Fibroblast of pulmonary artery (primary cell): ENCODE data around the gene STK31.
"Not testable (repeated sequence)": the region's sequence is repeated elsewhere in the genome, so short reads cannot be mapped to it uniquely, and the experiment has no call there.

Experiments used
- DNase-seq: peaks from one replicate; pipeline ENCODE4 v3.0.0-alpha.2; 2010; ENCODE audit warnings: low read depth
- H3K4me3 ChIP-seq: replicated peaks from 2 replicates; pipeline ENCODE4 v1.5.1; 2011; ENCODE audit warnings: low read depth, mild to moderate bottlenecking, control low read depth, low read length, moderate library complexity
- TF ChIP-seq, protein P1 (sequence below): IDR thresholded peaks from 2 replicates; pipeline ENCODE4 v1.5.1; 2011; ENCODE audit warnings: mild to moderate bottlenecking, control low read depth, low read length, inconsistent platforms; ENCODE audit errors: missing control alignments

Gene STK31

DNA sequence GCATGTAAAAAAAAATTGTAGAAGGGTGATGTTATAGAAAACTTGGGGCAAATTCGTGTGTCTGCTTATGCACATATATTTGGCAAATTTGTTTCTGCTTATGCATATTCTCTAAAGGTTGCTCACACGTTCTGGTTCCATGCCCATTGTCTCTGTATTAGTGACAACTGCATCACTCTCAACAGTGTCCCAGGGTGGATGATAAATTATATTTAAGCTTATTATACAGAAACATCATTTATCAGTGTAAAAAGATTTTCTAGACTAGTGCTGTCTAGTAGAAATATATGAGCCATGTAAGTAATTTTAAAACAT is 4.1 kb downstream of the STK31 start:
- TF ChIP-seq, protein P1, sequence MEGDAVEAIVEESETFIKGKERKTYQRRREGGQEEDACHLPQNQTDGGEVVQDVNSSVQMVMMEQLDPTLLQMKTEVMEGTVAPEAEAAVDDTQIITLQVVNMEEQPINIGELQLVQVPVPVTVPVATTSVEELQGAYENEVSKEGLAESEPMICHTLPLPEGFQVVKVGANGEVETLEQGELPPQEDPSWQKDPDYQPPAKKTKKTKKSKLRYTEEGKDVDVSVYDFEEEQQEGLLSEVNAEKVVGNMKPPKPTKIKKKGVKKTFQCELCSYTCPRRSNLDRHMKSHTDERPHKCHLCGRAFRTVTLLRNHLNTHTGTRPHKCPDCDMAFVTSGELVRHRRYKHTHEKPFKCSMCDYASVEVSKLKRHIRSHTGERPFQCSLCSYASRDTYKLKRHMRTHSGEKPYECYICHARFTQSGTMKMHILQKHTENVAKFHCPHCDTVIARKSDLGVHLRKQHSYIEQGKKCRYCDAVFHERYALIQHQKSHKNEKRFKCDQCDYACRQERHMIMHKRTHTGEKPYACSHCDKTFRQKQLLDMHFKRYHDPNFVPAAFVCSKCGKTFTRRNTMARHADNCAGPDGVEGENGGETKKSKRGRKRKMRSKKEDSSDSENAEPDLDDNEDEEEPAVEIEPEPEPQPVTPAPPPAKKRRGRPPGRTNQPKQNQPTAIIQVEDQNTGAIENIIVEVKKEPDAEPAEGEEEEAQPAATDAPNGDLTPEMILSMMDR, result no peak
- H3K4me3 ChIP-seq, result no peak overlapping the region
- no peak for DNase-seq

DNA sequence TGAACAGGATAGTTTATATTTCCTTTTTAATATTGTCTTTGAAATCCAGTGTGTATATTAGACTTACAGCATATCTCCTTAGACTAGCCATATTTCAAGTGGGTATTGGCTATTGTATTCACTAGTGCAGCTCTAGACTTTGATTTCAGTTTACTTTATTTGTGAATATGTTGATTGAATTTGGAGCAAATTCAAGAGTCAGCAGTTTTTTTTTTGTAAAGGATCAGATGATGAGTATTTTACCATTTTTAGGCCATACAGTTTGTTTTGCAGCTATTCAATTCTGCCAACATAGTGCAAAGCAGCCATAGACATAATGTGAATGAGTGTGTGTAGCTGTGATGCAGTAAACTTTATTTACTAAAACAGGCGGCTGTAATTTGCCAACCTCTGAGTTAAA is 4.6 kb downstream of the STK31 start:
- no peak for DNase-seq
- TF ChIP-seq, protein P1, result no peak
- H3K4me3 ChIP-seq, result no peak overlapping the region

DNA sequence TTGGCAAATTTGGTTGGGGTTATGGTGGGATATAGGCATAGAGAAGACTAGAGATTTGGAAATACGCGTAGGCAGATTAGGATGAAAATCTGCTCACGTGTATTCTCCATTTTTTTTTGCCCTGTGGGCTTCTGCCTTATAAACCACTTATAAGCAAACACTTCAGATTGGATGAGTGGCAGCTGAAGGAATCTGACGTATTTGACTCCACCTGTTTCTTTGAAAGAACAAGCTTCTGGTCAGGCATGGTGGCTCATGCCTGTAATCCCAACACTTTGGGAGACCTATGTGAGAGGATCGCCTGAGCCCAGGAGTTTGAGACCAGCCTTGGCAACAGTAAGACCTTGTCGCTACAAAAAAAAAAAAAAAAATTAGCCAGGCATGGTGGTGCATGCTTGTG is 5.1 kb downstream of the STK31 start:
- TF ChIP-seq, protein P1, result no peak
- H3K4me3 ChIP-seq, result no peak overlapping the region
- DNase-seq, result no peak

DNA sequence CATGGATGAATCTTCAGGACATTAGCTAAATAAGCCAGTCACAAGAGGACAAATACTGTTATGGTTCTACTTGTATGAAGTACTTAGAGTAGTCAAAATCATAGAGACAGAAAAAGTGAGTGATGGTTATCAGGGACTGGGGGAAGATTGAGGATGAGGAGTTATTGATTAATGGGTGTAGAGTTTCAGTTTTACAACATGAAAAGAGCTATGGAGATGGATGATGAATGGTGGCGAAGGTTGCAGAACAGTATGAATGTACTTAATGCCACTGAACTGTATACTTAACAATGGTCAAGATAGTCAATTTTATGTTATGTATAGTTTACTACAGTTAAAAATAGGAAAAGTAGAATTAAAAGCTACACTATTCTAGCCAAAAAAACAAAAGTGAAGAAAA is 7.8 kb downstream of the STK31 start:
- DNase-seq, result no peak
- no peak overlapping the region for H3K4me3 ChIP-seq
- TF ChIP-seq, protein P1, result no peak

DNA sequence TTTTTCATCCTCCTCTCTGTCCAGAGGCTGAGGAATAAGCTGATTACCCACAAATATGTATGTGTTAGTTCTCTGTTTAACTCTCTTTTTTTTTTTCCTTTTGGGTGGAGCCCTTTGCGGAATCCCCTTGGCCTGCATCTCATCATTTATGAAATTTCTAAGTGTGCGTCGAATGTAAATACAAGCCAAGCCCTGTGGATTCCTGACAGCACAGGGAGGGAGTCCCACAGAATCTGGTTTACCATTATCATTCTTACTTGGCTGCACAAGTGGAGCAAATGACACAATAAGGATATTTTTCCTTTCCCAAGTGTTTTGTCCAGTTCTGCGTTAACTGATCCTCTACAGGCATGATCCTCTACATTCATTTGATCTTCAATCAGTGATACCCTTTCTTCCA is 11.4 kb downstream of the STK31 start:
- TF ChIP-seq, protein P1, result no peak
- no peak overlapping the region for H3K4me3 ChIP-seq
- no peak for DNase-seq

DNA sequence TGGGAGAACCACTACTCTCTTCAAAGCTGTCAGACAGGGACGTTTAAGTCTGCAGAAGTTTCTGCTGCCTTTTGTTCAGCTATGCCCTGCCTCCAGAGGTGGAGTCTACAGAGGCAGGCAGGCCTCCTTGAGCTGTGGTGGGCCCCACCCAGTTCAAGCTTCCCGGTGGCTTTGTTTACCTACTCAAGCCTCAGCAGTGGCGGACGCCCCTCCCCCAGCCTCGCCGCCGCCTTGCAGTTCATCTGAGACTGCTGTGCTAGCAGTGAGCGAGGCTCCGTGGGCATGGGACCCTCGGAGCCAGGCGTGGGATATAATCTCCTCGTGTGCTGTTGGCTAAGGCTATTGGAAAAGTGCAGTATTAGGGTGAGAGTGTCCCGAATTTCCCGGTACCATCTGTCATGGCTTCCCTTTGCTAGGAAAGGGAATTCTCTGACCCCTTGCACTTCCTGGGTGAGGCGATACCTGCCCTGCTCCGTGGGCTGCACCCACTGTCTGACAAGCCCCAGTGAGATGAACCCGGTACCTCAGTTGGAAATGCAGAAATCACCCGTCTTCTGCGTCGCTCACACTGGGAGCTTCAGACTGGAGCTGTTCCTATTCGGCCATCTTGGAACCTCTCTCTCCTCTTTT is 12.7 kb downstream of the STK31 start:
- H3K4me3 ChIP-seq, DNase-seq: not testable (repeated sequence)

DNA sequence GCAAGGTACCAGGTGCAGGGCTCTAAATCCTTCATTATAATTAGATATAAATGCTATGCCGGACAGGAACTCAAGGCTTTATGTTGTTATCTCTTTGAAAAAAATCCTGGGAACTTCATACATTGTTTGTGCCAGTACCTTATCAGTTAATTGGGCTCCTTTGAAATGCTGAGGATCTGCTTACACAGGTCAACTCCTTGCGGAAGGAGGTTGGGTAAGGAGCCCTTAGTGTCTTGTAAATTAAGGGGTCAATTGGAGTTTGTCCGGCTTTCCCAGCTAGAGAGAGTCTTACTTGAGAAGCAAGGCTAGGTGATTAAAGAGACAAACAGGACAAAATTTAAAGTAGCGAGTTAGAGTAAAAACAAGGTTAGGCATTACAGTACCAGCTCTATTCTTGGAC is 14.1 kb downstream of the STK31 start:
- DNase-seq, H3K4me3 ChIP-seq: not testable (repeated sequence)

DNA sequence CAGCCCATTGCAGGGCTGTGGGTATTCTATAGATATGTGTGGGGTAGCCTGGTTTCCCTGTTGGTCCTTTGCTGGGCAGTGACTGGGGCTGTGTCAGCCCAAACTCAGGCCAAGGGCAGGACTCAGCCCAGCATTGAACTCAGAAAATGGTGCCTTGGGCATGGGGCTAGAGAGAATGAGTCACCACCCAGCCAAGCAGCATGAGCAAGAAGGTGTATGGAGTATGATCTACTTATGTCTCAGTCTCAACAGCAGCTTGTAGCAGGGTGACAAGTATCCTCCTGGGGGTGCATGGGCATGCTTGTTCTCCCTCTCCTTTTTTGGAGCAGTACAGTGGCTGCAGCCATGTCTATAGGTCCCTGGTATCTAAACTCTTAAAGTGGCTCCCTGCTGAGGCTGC is 32.0 kb downstream of the STK31 start:
- TF ChIP-seq, protein P1, result no peak
- H3K4me3 ChIP-seq, result no peak overlapping the region
- no peak for DNase-seq
